Activated T-helper 9 cell treated with anti-CD3 and anti-CD28 coated beads, Interleukin-2, amount 50 U/mL, for 16 hours (primary cell): Measurements from ENCODE around the gene USP9Y.

ENCODE experiments used
- DNase-seq: peaks from one replicate; pipeline ENCODE4 v3.0.0-alpha.2; 2020; ENCODE audit warnings: low read depth

Gene USP9Y

DNA sequence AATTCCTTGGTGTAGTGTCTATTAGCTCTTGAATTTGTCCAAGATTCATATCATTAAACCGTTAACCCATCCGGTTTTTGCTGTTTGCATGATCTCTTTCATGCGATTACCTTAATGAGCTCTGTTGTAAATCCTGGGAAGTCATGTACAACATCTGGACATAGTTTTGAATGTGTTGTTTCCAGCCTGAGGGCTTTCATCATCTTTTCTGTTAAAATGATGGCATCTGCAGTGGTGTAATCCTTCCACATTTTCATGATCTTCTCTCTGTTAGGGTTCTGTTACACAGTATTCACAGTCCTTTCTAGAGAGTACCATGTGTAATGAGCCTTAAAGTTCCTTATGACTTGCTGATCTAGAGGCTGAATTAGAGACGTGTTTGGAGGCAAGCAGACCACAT is 64.9 kb downstream of the USP9Y start:
- DNase-seq: no peak

DNA sequence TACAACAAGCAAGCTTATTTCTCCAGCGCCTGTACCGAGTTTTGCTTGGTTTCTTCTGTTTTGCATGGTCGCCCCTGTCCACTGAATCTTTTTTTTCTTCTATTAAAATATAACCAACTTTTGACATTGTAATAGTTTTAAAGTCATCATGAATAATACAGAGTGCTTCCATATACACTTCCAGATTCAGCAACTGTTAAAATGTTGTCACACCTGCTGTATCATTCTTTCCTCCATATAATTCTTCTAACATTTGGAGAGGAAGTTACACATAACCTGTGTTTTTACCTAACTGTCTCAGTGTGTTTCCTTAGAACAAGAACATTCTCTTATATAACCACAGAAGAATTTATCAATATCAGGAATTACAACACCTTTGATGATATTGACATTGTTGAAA is 83.5 kb downstream of the USP9Y start:
- no peak for DNase-seq

DNA sequence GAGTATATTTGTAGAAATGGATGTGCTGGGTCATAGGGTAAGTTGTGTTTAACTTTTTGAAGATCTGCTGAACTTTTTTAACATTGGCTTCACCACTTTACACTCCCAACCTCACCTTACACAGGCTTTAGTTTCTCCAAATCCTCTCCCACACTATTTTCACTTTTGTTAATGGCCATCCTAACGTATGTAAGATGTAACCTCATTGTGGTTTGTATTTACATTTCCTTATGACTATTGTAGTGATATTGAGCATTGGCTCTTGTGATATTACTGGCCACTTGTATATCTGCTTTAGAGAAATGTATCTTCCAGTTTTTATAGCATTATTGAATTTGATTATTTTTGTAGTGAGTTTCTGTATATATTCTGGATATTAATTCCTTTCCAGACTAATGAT is 93.0 kb downstream of the USP9Y start:
- no peak for DNase-seq

DNA sequence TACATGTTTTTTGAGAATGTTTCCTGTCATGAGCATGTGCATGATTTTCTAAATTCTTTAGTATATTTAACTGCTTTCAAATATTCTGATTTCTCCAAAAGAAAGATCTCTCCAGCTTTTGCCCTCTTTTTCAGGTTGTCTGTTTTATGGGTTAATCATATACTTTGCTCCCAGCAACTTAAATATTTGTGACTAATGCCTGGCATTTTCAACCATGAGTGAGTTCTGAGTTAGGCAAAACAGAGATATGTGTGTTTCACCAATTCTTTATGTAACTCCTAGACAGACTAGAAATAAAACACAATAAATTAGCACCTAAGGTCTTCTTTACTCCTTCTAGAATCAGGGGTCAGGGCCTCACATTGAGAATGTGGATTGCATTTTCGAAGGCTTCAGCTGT is 107.0 kb downstream of the USP9Y start:
- DNase-seq: no peak

DNA sequence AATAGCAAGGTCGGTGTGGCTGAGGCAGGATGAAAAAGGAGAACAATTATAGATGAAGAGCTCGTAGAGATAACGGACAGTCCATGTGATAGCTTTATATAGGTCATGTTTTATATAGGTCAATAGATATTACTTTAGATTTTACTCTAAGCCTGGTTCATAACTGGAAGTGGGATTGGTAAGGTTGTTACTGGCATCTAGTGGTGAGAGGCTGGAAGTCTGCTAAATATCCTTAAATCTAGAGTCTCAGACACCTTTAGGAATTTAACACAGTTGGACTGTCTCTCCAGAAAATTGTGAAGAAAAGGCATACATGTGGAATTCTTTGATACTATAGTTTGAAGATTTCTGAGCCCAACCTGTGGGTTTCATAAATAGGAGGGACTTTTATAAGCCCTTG is 108.0 kb downstream of the USP9Y start:
- DNase-seq: no peak

DNA sequence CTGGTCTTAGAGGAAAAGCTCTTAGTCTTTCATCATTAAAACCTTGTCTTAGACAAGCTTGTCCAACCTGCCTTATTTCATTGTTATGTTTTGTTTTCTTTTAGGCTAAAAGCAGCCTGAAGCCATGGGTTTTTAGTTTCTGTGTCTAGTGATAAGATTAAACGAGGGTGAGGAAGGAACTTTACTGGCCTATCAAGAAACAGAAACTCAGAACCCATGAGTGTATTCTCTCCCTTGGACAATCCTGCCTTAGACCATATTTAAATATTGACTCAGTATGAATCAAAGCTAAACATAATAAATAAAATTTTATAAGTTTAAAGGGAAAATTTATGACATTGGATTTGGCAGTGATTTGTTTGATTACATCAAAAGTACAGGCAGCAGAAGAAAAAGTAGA is 122.4 kb downstream of the USP9Y start:
- no peak for DNase-seq

DNA sequence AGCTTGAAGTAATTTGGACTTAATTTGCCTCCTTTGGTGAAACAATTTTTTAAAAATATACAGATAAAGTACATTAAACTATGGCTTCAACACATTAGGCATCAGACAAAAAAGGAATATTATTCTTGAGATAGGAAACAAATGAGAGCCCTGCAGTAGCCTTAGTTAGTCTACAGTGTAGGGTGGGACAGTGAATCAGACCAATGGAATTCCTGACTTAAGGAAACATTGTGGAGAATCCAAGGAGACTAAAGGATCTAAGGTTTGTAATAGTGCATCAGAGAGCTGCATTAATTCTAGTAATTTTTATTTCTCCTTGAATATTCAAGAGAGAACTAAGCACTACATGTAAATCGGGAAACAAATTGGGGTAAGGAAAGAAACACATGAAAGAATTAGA is 125.8 kb downstream of the USP9Y start:
- no peak for DNase-seq

DNA sequence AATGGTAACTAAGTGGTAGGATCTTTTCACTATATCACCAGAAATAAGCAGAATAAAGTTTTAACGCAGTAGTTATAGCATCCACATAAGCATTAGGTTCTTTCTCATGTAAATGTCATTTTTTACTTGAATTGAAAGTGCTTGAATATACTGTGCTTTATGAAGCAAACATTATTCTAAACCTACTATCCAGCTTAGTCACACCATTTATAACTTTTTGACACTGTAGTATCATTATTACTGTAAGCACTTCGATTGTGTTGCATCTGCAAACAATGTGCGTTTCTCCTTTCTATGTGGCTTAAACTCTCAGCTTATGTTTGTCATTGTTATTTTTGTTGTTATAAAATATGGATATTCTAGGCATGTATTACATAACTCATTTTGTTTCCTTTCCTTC is 132.3 kb downstream of the USP9Y start:
- no peak for DNase-seq

DNA sequence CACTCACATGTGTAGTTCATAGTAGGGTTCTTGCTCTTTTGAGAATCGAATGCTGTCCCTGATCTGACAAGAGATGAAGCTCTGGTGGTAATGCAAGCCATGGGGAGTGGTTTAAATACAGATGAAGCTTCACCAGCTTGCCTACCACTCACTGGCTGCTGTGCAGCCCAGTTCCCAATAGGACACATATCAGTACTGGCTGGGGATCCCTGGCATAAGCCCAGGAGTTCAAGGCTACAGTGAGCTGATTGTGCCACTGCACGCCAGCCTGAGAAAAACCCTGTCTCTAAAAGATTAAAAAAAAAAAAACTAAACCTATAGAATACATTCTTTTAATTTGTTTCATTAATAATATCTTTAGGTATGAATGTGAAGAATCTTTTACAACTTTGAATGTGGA is 136.5 kb downstream of the USP9Y start:
- DNase-seq: no peak

DNA sequence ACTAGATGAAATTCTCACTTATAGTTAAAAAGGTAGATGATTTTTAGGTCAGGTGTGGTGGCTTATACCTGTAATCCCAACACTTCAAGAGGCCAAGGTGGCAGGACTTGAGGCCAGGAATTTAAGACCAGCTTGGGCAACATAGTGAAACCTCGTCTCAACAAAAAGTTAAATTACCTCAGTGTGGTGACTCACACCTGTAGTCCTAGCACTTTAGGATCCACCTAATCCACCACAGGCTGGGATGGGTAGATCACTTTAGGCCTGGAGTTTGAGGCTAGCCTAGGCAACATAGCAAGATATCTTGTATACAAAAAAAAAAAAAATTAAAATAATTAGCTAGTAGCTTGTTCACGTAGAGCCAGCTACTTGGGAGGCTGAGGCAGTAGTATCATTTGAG is 140.3 kb downstream of the USP9Y start:
- no peak for DNase-seq

DNA sequence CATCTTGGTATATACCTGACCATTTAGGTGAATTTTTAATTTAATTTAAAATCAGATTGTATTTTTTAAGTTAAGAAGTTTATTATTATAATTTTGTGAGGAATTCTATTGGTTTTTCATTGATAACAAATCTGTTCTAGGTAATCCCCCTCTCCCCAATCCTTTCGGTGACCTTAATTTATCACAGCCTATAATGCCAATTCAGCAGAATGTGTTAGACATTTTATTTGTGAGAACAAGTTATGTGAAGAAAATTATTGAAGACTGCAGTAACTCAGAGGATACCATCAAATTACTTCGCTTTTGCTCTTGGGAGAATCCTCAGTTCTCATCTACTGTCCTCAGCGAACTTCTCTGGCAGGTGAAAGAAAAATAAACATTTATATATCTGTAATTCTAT is 145.8 kb downstream of the USP9Y start:
- DNase-seq: no peak

DNA sequence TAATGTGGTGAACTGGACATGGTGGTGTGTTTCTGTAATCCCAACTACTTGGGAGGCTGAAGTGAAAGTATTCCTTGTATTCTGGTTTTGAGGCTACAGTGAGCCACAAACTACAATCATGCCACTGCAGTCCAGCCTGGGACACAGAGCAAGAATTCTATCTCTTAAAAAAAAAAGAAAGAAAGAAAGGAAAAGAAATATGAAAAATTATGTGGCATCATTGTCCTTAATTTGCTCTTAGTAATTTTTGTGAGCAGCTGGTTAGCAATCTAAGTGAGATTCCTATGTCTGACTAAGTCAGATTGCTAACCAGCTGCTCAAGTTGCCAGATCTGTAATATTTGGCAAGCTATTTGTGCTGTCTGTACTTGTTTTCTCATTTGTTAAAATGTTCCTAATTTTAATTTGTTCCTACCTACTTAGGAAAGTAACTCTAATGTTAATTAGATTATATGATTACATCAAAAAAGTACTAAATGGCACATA is 154.8 kb downstream of the USP9Y start:
- DNase-seq: no peak

DNA sequence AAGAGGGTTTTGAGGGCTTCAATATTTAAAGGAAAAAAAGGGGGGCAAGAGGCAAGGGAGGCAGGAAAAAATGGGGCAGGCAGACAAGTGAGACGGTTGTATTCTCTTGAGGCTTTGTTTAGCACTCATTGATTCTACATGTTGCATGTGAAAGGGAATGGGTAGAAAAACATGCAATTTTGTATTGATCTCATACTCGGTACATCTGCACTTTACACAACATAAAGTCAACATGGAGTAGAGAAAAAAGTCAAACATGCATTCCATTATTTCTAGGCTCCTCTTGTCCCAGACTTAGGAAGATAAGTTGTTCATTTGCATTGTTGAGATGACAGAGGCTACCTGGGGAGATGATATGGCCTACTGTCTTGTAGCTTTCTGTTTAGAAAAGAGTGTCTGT is 166.9 kb downstream of the USP9Y start:
- DNase-seq: no peak

DNA sequence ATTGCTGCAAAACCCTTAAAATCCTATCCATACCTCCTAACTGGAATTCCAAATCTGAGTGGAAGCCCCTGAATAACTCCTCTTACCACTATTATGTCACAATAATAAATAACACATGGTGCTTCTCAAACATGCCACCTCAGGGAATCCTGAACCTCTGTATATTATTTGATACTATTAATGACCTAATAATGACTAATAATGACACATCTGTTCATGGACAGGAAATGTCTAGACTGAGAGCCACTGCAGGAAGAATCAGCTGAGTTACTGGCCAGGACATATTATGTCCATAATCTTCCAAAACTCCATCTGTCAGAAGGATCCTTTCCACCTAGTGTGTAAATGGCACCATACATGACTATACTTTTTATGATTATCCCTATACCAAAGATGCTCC is 195.9 kb downstream of the USP9Y start:
- DNase-seq: no peak

DNA sequence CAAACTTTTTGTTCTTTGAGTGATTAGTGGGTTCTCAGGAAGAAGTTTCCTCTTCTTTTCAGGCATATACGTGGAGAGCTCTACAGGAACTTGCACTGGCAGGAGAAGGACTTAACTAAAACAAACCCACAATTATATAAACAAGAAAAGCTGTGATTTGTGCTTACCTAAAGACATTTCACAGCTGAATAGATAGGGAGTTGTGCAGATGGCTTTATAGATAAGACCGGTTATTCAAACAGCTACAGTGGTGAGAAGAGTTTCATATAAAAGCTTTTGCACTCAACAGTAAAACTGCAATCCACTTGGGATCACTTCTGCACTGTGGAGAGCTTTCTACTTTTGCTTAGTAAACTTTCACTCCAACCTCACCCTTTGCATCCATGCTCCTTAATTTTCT is 197.6 kb downstream of the USP9Y start:
- no peak for DNase-seq

DNA sequence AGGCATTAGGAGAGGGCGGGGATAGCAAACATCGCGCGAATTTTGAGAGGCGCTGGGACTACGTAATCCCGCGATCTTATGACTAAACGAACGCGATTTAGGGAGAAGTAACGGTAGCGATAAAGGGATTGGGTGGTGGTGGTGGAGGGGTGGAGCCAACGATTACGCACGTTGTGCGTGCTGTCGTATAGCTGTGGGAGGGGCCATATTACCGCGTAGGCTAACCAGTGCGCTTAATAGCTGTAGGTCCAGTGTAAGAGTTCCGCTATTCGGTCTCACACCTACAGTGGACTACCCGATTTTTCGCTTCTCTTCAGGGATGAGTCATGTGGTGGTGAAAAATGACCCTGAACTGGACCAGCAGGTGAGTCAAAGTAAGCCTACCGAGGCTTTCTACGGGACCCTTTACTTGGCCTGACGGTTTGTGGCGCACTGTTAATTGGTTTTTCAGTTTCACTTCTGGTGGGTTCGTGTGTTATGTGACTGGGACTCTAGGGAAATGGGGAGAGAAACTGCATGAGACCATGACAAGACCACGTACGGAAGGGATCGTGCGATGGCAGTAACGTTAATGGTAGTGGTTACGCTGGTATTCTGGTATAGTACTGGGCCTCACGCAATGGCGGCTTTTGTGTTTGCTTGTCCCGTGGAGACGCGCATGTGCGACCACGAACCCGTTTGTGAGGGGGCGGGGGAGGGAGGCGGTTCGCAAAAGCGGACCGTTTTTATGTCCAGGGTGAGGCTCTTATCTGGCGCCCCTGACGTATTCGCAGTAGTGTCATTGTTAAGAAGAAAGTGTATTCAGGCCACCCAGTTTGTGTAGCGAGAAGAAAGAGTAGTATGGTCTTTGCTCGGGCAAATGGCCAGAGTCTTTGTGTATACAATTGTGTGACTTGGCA is 203.8 kb downstream of the USP9Y start, which contains the start of gene DDX3Y:
DDX3Y (plus strand) TSS at position 251 of the 899 bp plus-strand sequence; CDS start at position 320, 69 bp downstream.
- DNase-seq: no peak

DNA sequence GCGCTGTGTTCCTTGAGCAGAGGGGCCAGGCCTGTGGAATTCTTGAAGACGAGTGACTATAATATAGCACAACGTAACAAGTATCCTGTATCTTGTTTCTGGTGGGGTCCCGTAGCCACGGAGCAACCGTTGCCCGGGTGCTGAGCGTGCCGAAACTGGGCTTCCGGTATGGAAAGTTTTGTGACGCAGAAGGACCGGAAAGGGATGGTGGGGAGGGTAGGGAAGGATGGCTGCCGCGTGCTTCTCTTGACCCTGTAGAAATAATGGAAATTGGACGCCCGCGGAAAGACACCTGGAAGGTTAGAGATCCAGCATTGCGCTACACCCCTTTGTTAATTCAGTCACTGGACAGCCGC is 204.5 kb downstream of the USP9Y start:
- DNase-seq: no peak

DNA sequence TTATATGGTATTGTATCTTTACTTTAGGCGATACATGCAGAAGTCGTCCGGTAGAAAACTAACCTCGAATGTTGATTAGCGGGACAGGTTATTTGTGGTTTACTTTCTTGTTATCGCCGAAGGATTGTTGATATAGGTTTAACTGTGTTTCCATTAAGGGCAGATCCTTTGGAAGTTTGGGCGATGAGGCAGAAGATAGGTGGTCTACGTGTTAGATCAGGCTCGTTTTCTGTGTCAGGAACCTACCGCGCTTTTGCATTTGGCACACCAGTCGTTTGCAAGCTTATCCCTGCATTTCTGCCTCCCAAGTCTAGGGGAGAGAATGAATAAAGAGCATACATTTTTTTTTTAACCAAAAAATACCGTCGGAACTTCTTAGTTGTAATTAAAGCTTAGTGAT is 204.9 kb downstream of the USP9Y start:
- DNase-seq: no peak
